ENCODE results near the gene ARHGEF17.
A peak's percentile ranks its signal among the peaks of the same experiment; 100 is the strongest.
"Not testable (repeated sequence)": the region's sequence is repeated elsewhere in the genome, so short reads cannot be mapped to it uniquely, and the experiment has no call there.

ARHGEF17 gene

GRCh38 chr11:73271936-73272679 is 36.0 kb upstream of the ARHGEF17 start, which contains the start of gene P2RY6:
P2RY6 (plus strand) TSS chr11:73272338; CDS start chr11:73296519, 24,181 bp downstream.
- no peak for DNase-seq (ENCODE audit: low spot score)

- DNase-seq (ENCODE audit: low spot score) = no peak
Measured at GRCh38 chr11:73272680-73273038, 35.4 kb upstream of the ARHGEF17 start.

GRCh38 chr11:73273222-73273895 is 34.7 kb upstream of the ARHGEF17 start:
- DNase-seq (ENCODE audit: low spot score) = no peak

- DNase-seq (ENCODE audit: low spot score) = not testable (repeated sequence)
Measured at GRCh38 chr11:73274191-73274590, 33.9 kb upstream of the ARHGEF17 start.

- no peak for DNase-seq (ENCODE audit: low spot score)
Measured at GRCh38 chr11:73274722-73275380, 33.2 kb upstream of the ARHGEF17 start.

GRCh38 chr11:73275381-73275750 is 32.7 kb upstream of the ARHGEF17 start:
- no peak for DNase-seq (ENCODE audit: low spot score)

GRCh38 chr11:73277467-73277866 is 30.6 kb upstream of the ARHGEF17 start:
- no peak for DNase-seq (ENCODE audit: low spot score)

GRCh38 chr11:73280626-73281025 is 27.4 kb upstream of the ARHGEF17 start:
- DNase-seq (ENCODE audit: low spot score) = no peak

GRCh38 chr11:73281201-73281741 is 26.8 kb upstream of the ARHGEF17 start:
- no peak for DNase-seq (ENCODE audit: low spot score)

GRCh38 chr11:73281796-73282660 is 26.0 kb upstream of the ARHGEF17 start:
- no peak for DNase-seq (ENCODE audit: low spot score)

GRCh38 chr11:73283276-73284000 is 24.6 kb upstream of the ARHGEF17 start:
- DNase-seq (ENCODE audit: low spot score) = no peak

- DNase-seq (ENCODE audit: low spot score) = no peak
Measured at GRCh38 chr11:73284106-73284505, 24.0 kb upstream of the ARHGEF17 start.

GRCh38 chr11:73285721-73286120 is 22.4 kb upstream of the ARHGEF17 start:
- DNase-seq (ENCODE audit: low spot score) = no peak

GRCh38 chr11:73286240-73286810 is 21.8 kb upstream of the ARHGEF17 start:
- DNase-seq (ENCODE audit: low spot score) = no peak

GRCh38 chr11:73287400-73288101 is 20.5 kb upstream of the ARHGEF17 start:
- no peak for DNase-seq (ENCODE audit: low spot score)

GRCh38 chr11:73288192-73288872 is 19.7 kb upstream of the ARHGEF17 start:
- DNase-seq (ENCODE audit: low spot score) = no peak

GRCh38 chr11:73288873-73289707 is 19.0 kb upstream of the ARHGEF17 start:
- peak; percentile 55 for DNase-seq (ENCODE audit: low spot score)

- DNase-seq (ENCODE audit: low spot score) = no peak
Measured at GRCh38 chr11:73290536-73290935, 17.5 kb upstream of the ARHGEF17 start.

GRCh38 chr11:73291196-73291595 is 16.9 kb upstream of the ARHGEF17 start:
- no peak for DNase-seq (ENCODE audit: low spot score)
